ENCODE data around the gene GPC6.

- no peak for TF ChIP-seq POLR2A (IDR thresholded peaks at IDR 0.05; ENCODE audit: low read depth, low read length)
- TF ChIP-seq TAF1 (IDR thresholded peaks at IDR 0.05; ENCODE audit: borderline replicate concordance, low read depth, low read length), result no peak
- TF ChIP-seq POLR2AphosphoS5 (IDR thresholded peaks at IDR 0.05; ENCODE audit: low read depth, low read length), result no peak
Observed at GRCh38 chr13:94261163-94261562, 1034.6 kb downstream of the GPC6 start.
